A549 (cell line): ENCODE data around the gene ALPK3.

Experiments
- CHD4 ChIP-seq: fragments of 200-600 bp; sonication (generic); IDR thresholded peaks from 2 replicates; pipeline ENCODE4 v1.6.1; 2016; ENCODE audit warnings: antibody characterized with exemption, mild to moderate bottlenecking, borderline replicate concordance
- CTCF ChIP-seq: fragments of >200 bp; sonication (Bioruptor Twin); formaldehyde crosslinking; IDR thresholded peaks from 3 replicates; pipeline ENCODE4 v1.5.1; 2016
- JUNB ChIP-seq: fragments of >200 bp; sonication (Bioruptor Twin); formaldehyde crosslinking; IDR thresholded peaks from 2 replicates; pipeline ENCODE4 v1.6.1; 2016
- POLR2A ChIP-seq: IDR thresholded peaks from 2 replicates; pipeline ENCODE4 v1.6.1; 2012; ENCODE audit warnings: mild to moderate bottlenecking, low read length

GRCh38 chr15:84908564-84908963 is 91.4 kb downstream of the ALPK3 start:
- no peak for TF ChIP-seq JUNB
- TF ChIP-seq CTCF: no peak
- no peak for TF ChIP-seq POLR2A
- no peak for TF ChIP-seq CHD4
